WTC11 (cell line): ENCODE data around the gene CREB3L4. TPM values are rescaled to one million over a fixed set of nuclear protein-coding genes. Genes with fewer than 3 reads are reported as not detected.

ENCODE experiments used
- ATF1 ChIP-seq: sonication (generic); formaldehyde crosslinking; IDR thresholded peaks from 2 replicates; pipeline ENCODE4 v1.8.1; 2023; ENCODE audit warnings: mild to moderate bottlenecking, moderate library complexity, missing genetic modification reagents
- CBFB ChIP-seq: sonication (generic); formaldehyde crosslinking; IDR thresholded peaks from 2 replicates; pipeline ENCODE4 v1.8.1; 2022; ENCODE audit warnings: mild to moderate bottlenecking, low read depth, missing genetic modification reagents
- ELF4 ChIP-seq: sonication (generic); formaldehyde crosslinking; IDR thresholded peaks from 2 replicates; pipeline ENCODE4 v1.8.1; 2022; ENCODE audit warnings: low read depth, mild to moderate bottlenecking, moderate library complexity, missing genetic modification reagents
- EMX1 ChIP-seq: fragments of 250-450 bp; sonication (Bioruptor Pico); IDR thresholded peaks from 2 replicates; pipeline ENCODE4 v1.8.0; 2021; ENCODE audit warnings: mild to moderate bottlenecking
- FOXJ3 ChIP-seq: sonication (generic); formaldehyde crosslinking; IDR thresholded peaks from 2 replicates; pipeline ENCODE4 v1.9.0; 2021; ENCODE audit warnings: missing genetic modification reagents, mild to moderate bottlenecking, borderline replicate concordance
- FOXP1 ChIP-seq: sonication (generic); formaldehyde crosslinking; IDR thresholded peaks from 2 replicates; pipeline ENCODE4 v1.8.0; 2022; ENCODE audit warnings: missing genetic modification reagents, mild to moderate bottlenecking, moderate library complexity, borderline replicate concordance
- GRHL2 ChIP-seq: fragments of 250-450 bp; sonication (Bioruptor Pico); IDR thresholded peaks from 2 replicates; pipeline ENCODE4 v1.8.0; 2022; ENCODE audit warnings: mild to moderate bottlenecking, moderate library complexity; ENCODE audit not compliant: insufficient replicate concordance, severe bottlenecking
- GTF2I ChIP-seq: fragments of 250-450 bp; sonication (Bioruptor Pico); conservative IDR thresholded peaks from 2 replicates; pipeline ENCODE4 v1.4.0; 2021; ENCODE audit warnings: mild to moderate bottlenecking
- IRF2 ChIP-seq: sonication (generic); formaldehyde crosslinking; IDR thresholded peaks from 2 replicates; pipeline ENCODE4 v1.8.0; 2022; ENCODE audit warnings: low read depth, missing genetic modification reagents, borderline replicate concordance
- MXD4 ChIP-seq: fragments of 250-450 bp; sonication (Bioruptor Pico); IDR thresholded peaks from 2 replicates; pipeline ENCODE4 v1.8.0; 2021; ENCODE audit warnings: mild to moderate bottlenecking, moderate library complexity, borderline replicate concordance
- NFYB ChIP-seq: sonication (generic); formaldehyde crosslinking; conservative IDR thresholded peaks from 2 replicates; pipeline ENCODE4 v1.8.0; 2022; ENCODE audit warnings: low read depth, missing genetic modification reagents
- NR1H2 ChIP-seq: sonication (generic); formaldehyde crosslinking; IDR thresholded peaks from 2 replicates; pipeline ENCODE4 v1.9.0; 2021; ENCODE audit warnings: mild to moderate bottlenecking, moderate library complexity, missing genetic modification reagents
- NR3C1 ChIP-seq: sonication (generic); formaldehyde crosslinking; conservative IDR thresholded peaks from 2 replicates; pipeline ENCODE4 v1.8.1; 2023; ENCODE audit warnings: low read depth, mild to moderate bottlenecking, missing genetic modification reagents
- PRRX2 ChIP-seq: fragments of 250-450 bp; sonication (Bioruptor Pico); IDR thresholded peaks from 2 replicates; pipeline ENCODE4 v1.8.0; 2021; ENCODE audit warnings: mild to moderate bottlenecking
- SMAD3 ChIP-seq: sonication (generic); formaldehyde crosslinking; IDR thresholded peaks from 2 replicates; pipeline ENCODE4 v1.8.0; 2022; ENCODE audit warnings: missing genetic modification reagents, mild to moderate bottlenecking, borderline replicate concordance
- TCF7 ChIP-seq: sonication (generic); formaldehyde crosslinking; IDR thresholded peaks from 2 replicates; pipeline ENCODE4 v1.8.0; 2022; ENCODE audit warnings: mild to moderate bottlenecking, low read depth, missing genetic modification reagents, moderate library complexity
- TEAD1 ChIP-seq: sonication (generic); formaldehyde crosslinking; IDR thresholded peaks from 2 replicates; pipeline ENCODE4 v1.8.0; 2022; ENCODE audit warnings: mild to moderate bottlenecking, missing genetic modification reagents
- ZNF219 ChIP-seq: sonication (generic); formaldehyde crosslinking; IDR thresholded peaks from 2 replicates; pipeline ENCODE4 v1.8.0; 2023; ENCODE audit warnings: missing genetic modification reagents, mild to moderate bottlenecking, borderline replicate concordance
- ZNF423 ChIP-seq: fragments of 250-450 bp; sonication (Bioruptor Pico); IDR thresholded peaks from 2 replicates; pipeline ENCODE4 v2.1.2; 2022; ENCODE audit warnings: mild to moderate bottlenecking, moderate library complexity
- ZNF671 ChIP-seq: fragments of 250-450 bp; sonication (Bioruptor Pico); IDR thresholded peaks from 2 replicates; pipeline ENCODE4 v1.8.0; 2021; ENCODE audit warnings: mild to moderate bottlenecking
- total RNA-seq: library from RNA; stranded (reverse); gene quantifications from 3 replicates; pipeline ENCODE4 v1.2.3, GENCODE V29; 2021
- TF ChIP-seq, protein P1 (sequence below): sonication (generic); formaldehyde crosslinking; IDR thresholded peaks from 2 replicates; pipeline ENCODE4 v1.8.1; 2023; ENCODE audit warnings: mild to moderate bottlenecking, missing genetic modification reagents
- TF ChIP-seq, protein P2 (sequence below): sonication (generic); formaldehyde crosslinking; IDR thresholded peaks from 2 replicates; pipeline ENCODE4 v1.8.1; 2022; ENCODE audit warnings: low read depth, mild to moderate bottlenecking, moderate library complexity, missing genetic modification reagents, borderline replicate concordance
- TF ChIP-seq, protein P3 (sequence below): sonication (generic); formaldehyde crosslinking; IDR thresholded peaks from 2 replicates; pipeline ENCODE4 v1.8.1; 2022; ENCODE audit warnings: low read depth, missing genetic modification reagents, borderline replicate concordance
- TF ChIP-seq, protein P4 (sequence below): fragments of 200-600 bp; IDR thresholded peaks from 2 replicates; pipeline ENCODE4 v1.8.0; 2022; ENCODE audit warnings: antibody characterized with exemption
- TF ChIP-seq, protein P5 (sequence below): sonication (generic); formaldehyde crosslinking; conservative IDR thresholded peaks from 2 replicates; pipeline ENCODE4 v1.8.1; 2023; ENCODE audit warnings: mild to moderate bottlenecking, low read depth, missing genetic modification reagents, moderate library complexity
- TF ChIP-seq, protein P6 (sequence below): sonication (generic); formaldehyde crosslinking; IDR thresholded peaks from 2 replicates; pipeline ENCODE4 v1.8.1; 2023; ENCODE audit warnings: mild to moderate bottlenecking, moderate library complexity, missing genetic modification reagents
- TF ChIP-seq, protein P7 (sequence below): sonication (generic); formaldehyde crosslinking; IDR thresholded peaks from 2 replicates; pipeline ENCODE4 v1.8.1; 2023; ENCODE audit warnings: mild to moderate bottlenecking, missing genetic modification reagents, moderate library complexity

The CREB3L4 gene
- total RNA-seq, 1 experiment from 2014 or later, result 33.1 TPM

DNA sequence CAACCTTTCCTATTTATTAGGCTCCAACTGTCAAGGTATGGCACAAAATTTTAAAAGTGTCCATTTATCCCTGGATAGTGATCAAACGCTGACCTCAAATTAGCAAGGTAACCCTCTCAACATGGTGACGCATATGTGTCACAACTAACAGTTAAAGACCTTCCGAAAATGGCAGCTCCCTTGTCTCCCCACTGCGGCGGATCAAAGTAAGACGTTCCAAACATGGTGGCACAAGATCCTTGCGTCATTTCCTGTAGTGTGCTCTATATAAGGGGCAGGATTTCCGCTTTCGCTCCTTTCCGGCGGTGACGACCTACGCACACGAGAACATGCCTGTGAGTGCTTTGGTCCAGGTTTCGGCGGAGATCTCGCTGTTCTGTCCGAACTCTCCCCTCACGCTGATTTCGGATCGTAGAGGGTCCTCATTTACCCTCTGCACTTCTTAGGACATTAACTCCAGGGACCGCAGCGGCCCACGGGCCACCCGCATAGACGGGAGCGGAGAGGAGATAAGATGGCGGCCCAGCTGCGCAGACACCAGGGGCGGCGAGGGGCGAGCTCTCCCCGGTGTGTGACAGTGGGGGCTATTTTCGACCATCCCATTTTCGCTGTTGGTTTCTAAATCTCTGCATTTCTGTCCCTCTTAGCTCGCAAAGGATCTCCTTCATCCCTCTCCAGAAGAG is 22.9 kb downstream of the CREB3L4 start, which contains the start of gene RPS27 (continued):
- TF ChIP-seq ATF1, result no peak
- 0 out of 2 replicates have a peak, but pooled peaks have one; percentile 53 for TF ChIP-seq SMAD3 (CRISPR knock-in tag)
- peak; percentile 75; the same call in 1 of the 2 replicates for TF ChIP-seq ZNF671 (CRISPR knock-in tag)
- TF ChIP-seq, protein P1, sequence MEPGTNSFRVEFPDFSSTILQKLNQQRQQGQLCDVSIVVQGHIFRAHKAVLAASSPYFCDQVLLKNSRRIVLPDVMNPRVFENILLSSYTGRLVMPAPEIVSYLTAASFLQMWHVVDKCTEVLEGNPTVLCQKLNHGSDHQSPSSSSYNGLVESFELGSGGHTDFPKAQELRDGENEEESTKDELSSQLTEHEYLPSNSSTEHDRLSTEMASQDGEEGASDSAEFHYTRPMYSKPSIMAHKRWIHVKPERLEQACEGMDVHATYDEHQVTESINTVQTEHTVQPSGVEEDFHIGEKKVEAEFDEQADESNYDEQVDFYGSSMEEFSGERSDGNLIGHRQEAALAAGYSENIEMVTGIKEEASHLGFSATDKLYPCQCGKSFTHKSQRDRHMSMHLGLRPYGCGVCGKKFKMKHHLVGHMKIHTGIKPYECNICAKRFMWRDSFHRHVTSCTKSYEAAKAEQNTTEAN (CRISPR knock-in tag), result no peak; the same call in 1 of the 2 replicates
- TF ChIP-seq GTF2I (CRISPR knock-in tag), result no peak
- TF ChIP-seq ZNF423 (CRISPR knock-in tag), result no peak
- TF ChIP-seq, protein P2, sequence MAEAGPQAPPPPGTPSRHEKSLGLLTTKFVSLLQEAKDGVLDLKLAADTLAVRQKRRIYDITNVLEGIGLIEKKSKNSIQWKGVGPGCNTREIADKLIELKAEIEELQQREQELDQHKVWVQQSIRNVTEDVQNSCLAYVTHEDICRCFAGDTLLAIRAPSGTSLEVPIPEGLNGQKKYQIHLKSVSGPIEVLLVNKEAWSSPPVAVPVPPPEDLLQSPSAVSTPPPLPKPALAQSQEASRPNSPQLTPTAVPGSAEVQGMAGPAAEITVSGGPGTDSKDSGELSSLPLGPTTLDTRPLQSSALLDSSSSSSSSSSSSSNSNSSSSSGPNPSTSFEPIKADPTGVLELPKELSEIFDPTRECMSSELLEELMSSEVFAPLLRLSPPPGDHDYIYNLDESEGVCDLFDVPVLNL (CRISPR knock-in tag), result no peak
- TF ChIP-seq FOXJ3 (CRISPR knock-in tag), result no peak
- no peak for TF ChIP-seq ZNF219 (CRISPR knock-in tag)
- no peak for TF ChIP-seq GRHL2
- TF ChIP-seq, protein P3, sequence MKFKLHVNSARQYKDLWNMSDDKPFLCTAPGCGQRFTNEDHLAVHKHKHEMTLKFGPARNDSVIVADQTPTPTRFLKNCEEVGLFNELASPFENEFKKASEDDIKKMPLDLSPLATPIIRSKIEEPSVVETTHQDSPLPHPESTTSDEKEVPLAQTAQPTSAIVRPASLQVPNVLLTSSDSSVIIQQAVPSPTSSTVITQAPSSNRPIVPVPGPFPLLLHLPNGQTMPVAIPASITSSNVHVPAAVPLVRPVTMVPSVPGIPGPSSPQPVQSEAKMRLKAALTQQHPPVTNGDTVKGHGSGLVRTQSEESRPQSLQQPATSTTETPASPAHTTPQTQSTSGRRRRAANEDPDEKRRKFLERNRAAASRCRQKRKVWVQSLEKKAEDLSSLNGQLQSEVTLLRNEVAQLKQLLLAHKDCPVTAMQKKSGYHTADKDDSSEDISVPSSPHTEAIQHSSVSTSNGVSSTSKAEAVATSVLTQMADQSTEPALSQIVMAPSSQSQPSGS (CRISPR knock-in tag), result no peak
- no peak for TF ChIP-seq ELF4 (CRISPR knock-in tag)
- TF ChIP-seq, protein P4, sequence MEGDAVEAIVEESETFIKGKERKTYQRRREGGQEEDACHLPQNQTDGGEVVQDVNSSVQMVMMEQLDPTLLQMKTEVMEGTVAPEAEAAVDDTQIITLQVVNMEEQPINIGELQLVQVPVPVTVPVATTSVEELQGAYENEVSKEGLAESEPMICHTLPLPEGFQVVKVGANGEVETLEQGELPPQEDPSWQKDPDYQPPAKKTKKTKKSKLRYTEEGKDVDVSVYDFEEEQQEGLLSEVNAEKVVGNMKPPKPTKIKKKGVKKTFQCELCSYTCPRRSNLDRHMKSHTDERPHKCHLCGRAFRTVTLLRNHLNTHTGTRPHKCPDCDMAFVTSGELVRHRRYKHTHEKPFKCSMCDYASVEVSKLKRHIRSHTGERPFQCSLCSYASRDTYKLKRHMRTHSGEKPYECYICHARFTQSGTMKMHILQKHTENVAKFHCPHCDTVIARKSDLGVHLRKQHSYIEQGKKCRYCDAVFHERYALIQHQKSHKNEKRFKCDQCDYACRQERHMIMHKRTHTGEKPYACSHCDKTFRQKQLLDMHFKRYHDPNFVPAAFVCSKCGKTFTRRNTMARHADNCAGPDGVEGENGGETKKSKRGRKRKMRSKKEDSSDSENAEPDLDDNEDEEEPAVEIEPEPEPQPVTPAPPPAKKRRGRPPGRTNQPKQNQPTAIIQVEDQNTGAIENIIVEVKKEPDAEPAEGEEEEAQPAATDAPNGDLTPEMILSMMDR, result no peak
- TF ChIP-seq CBFB, result peak; percentile 43; the same call in 1 of the 2 replicates
- no peak for TF ChIP-seq IRF2 (CRISPR knock-in tag)
- TF ChIP-seq, protein P5, sequence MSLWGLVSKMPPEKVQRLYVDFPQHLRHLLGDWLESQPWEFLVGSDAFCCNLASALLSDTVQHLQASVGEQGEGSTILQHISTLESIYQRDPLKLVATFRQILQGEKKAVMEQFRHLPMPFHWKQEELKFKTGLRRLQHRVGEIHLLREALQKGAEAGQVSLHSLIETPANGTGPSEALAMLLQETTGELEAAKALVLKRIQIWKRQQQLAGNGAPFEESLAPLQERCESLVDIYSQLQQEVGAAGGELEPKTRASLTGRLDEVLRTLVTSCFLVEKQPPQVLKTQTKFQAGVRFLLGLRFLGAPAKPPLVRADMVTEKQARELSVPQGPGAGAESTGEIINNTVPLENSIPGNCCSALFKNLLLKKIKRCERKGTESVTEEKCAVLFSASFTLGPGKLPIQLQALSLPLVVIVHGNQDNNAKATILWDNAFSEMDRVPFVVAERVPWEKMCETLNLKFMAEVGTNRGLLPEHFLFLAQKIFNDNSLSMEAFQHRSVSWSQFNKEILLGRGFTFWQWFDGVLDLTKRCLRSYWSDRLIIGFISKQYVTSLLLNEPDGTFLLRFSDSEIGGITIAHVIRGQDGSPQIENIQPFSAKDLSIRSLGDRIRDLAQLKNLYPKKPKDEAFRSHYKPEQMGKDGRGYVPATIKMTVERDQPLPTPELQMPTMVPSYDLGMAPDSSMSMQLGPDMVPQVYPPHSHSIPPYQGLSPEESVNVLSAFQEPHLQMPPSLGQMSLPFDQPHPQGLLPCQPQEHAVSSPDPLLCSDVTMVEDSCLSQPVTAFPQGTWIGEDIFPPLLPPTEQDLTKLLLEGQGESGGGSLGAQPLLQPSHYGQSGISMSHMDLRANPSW, result no peak
- TF ChIP-seq TEAD1 (CRISPR knock-in tag), result peak; percentile 93
- no peak for TF ChIP-seq EMX1 (CRISPR knock-in tag)
- 0 out of 2 replicates have a peak, but pooled peaks have one; percentile 21 for TF ChIP-seq NR1H2 (CRISPR knock-in tag)
- TF ChIP-seq, protein P6, sequence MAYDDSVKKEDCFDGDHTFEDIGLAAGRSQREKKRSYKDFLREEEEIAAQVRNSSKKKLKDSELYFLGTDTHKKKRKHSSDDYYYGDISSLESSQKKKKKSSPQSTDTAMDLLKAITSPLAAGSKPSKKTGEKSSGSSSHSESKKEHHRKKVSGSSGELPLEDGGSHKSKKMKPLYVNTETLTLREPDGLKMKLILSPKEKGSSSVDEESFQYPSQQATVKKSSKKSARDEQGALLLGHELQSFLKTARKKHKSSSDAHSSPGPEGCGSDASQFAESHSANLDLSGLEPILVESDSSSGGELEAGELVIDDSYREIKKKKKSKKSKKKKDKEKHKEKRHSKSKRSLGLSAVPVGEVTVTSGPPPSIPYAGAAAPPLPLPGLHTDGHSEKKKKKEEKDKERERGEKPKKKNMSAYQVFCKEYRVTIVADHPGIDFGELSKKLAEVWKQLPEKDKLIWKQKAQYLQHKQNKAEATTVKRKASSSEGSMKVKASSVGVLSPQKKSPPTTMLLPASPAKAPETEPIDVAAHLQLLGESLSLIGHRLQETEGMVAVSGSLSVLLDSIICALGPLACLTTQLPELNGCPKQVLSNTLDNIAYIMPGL, result no peak
- TF ChIP-seq, protein P7, sequence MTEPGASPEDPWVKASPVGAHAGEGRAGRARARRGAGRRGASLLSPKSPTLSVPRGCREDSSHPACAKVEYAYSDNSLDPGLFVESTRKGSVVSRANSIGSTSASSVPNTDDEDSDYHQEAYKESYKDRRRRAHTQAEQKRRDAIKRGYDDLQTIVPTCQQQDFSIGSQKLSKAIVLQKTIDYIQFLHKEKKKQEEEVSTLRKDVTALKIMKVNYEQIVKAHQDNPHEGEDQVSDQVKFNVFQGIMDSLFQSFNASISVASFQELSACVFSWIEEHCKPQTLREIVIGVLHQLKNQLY, result no peak
- TF ChIP-seq NR3C1 (CRISPR knock-in tag), result no peak
- TF ChIP-seq TCF7, result no peak
- no peak for TF ChIP-seq PRRX2
- no peak for TF ChIP-seq MXD4 (CRISPR knock-in tag)
- no peak for TF ChIP-seq NFYB
- TF ChIP-seq FOXP1 (CRISPR knock-in tag), result peak; percentile 78; the same call in 1 of the 2 replicates
